ENCODE data around the gene NECAB3. TPM values are rescaled to one million over a fixed set of nuclear protein-coding genes. Genes with fewer than 3 reads are reported as not detected.

NECAB3 gene
- total RNA-seq, 2 experiments from 2014 or later: 27.3 to 36.2 TPM

DNA sequence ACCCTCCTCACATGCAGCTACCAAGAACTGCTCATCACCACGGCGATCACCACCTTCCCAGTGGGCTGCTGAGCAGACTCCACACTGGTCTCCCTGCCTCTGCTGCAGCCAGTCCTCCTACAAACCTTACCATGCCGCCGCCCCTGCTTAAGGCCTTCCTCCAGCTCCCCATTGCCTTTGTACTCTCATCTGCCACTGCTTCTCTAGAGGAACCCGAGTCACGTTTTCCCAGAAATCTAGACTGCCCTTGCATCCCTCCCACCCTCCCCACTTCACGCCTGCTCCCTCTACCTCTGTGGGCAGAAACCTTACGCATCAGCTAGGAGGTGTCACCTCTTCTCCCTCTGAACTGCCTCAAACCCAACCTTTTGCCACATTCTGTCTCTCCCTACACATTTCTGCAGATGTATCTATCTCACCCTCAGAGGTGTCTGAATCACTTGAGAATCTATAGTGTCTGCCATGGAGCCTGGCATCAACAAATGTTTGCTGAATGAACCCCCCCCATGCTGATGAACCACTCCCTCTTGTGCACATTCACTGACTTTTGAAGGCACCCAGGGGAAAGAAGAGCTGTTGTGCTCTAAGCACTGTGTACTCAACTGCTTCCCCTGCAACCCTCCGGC lies 7.6 kb upstream of the NECAB3 start:
- peaks cover 56% of the 10 kb centered on the region for H3K36me3 Mint-ChIP-seq (ENCODE audit: low read depth)

DNA sequence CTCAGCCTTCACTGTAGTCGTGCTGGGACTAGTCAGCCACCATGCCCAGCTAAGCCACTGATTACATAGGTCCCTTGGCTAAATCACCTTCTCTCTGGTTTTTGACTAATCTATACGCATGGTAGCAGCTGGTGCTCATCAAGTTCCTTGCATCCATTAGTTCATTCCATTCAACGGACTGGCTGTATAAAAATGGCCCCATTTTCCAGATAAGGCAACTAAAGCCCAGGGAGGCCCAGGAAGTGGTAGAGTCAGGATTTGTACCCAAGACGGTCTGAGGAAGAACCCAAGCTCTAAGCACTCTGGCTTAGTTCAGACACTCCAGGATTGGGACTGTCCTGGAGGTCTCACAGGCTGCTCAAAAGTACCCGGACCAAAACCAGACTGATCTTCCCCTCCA lies 7.1 kb upstream of the NECAB3 start:
- no peak for DNase-seq
- Mint-ChIP-seq H3K27ac (peak overlapping the region; percentile 90), H3K4me1 (peaks cover 76% of the 10 kb centered on the region), H3K27me3 (no peaks in the 10 kb centered on the region), H3K9me3 (no peaks in the 10 kb centered on the region), H3K36me3 (ENCODE audit: low read depth) (peaks cover 61% of the 10 kb centered on the region), H3K4me3 (peak overlapping the region; percentile 49)
- ChIA-PET CTCF (interaction anchor here (0.6 to 5.2 kb wide), 5 partner anchors 13 to 994 kb away, joined by 3 to 63 read pairs (median 4); partner anchors contain the start of genes ACTL10 and PXMP4), POLR2A (interaction anchor here (0.7 to 9.3 kb wide), 10 partner anchors 8 to 312 kb away, joined by 3 to 312 read pairs (median 8); partner anchors contain the start of genes ACTL10, C20orf144, CBFA2T2 and NECAB3)

More for the DNA sequence above, 7.6 kb upstream of the NECAB3 start:
- peak; percentile 42 for DNase-seq
- peak overlapping the region; percentile 49 for H3K4me3 Mint-ChIP-seq
- H3K27ac Mint-ChIP-seq: peak overlapping the region; percentile 90
- peaks cover 78% of the 10 kb centered on the region for H3K4me1 Mint-ChIP-seq
- ChIA-PET CTCF (interaction anchor here (0.6 to 5.2 kb wide), 5 partner anchors 13 to 993 kb away, joined by 3 to 63 read pairs (median 4); partner anchors contain the start of genes ACTL10 and PXMP4), POLR2A (interaction anchor here (0.7 to 9.3 kb wide), 10 partner anchors 7 to 312 kb away, joined by 3 to 312 read pairs (median 8); partner anchors contain the start of genes ACTL10, C20orf144, CBFA2T2 and NECAB3)
- no peaks in the 10 kb centered on the region for H3K27me3 Mint-ChIP-seq
- no peaks in the 10 kb centered on the region for H3K9me3 Mint-ChIP-seq

DNA sequence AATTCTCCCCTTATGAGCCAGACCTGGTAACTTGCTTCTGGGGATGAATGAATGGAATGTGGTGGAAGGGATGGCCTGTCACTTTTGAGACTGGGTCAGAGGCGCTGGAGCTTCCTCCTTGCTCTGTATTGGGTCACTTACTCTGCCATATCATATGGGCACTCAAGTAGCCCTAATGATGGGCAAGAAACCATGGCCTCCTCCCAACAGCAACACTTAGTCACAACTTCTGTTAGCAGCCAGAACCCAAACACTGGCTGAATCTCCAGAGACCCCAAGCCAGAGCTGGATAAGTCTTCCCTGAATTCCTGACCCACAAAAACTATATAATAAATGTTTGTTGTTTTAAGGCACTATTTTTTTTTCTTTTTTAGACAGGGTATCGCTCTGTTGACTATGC lies 6.5 kb upstream of the NECAB3 start:
- H3K27me3 Mint-ChIP-seq: no peaks in the 10 kb centered on the region
- peaks cover 80% of the 10 kb centered on the region for H3K4me1 Mint-ChIP-seq
- ChIA-PET POLR2A (interaction anchor here (0.6 to 9.3 kb wide), 12 partner anchors 8 to 330 kb away, joined by 3 to 312 read pairs (median 8); partner anchors contain the start of genes ACTL10, C20orf144, CBFA2T2 and NECAB3), CTCF (interaction anchor here (0.9 to 5.2 kb wide), 3 partner anchors 12 to 223 kb away, joined by 4 to 63 read pairs (median 7); partner anchors contain the start of genes ACTL10 and PXMP4)
- peaks cover 65% of the 10 kb centered on the region for H3K36me3 Mint-ChIP-seq (ENCODE audit: low read depth)
- no peak for DNase-seq
- no peaks in the 10 kb centered on the region for H3K9me3 Mint-ChIP-seq
- peak overlapping the region; percentile 90 for H3K27ac Mint-ChIP-seq
- no peak overlapping the region for H3K4me3 Mint-ChIP-seq

DNA sequence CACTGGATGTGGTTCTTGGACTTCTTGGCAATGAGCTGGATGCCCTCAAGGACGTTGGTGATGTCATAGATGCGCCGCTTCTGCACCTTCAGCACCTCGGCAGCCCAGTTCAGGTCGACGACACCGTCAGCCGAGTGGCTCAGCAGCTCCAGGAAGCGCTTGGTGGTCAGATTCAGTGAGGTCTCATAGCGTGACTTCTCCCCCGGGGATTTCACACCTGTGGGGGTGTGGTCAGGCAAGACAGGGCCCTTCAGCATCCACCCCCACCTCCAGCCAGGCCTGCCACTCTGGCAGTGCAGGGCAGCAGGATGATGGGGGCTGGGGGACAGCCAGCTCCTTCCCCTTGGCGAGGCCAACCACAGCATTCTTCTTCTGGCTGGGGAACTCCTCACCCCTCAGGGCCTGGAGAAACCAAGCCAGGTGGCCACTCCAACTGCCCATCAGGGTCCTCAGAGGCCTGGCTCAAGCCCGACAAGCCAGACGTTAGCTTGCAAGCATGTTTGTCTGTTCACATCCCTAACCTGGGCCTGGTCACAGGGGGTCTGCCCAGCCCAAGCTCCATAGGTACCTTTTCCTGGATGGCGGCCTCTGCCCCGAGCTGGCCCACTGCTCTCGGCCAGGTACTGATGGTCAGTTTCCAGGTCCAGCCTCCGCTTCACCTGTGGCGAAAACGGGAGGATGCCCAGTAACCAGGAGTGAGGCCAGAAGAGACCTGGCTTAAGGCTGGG lies 5.7 kb upstream of the NECAB3 start:
- Mint-ChIP-seq H3K36me3 (ENCODE audit: low read depth) (peaks cover 63% of the 10 kb centered on the region), H3K4me1 (peaks cover 81% of the 10 kb centered on the region), H3K27me3 (no peaks in the 10 kb centered on the region), H3K4me3 (no peak overlapping the region), H3K27ac (peak overlapping the region; percentile 90), H3K9me3 (no peaks in the 10 kb centered on the region)
- peak; percentile 78 for DNase-seq
- ChIA-PET POLR2A (interaction anchor here (0.6 to 9.3 kb wide), 13 partner anchors 9 to 432 kb away, joined by 3 to 312 read pairs (median 5); partner anchors contain the start of genes ACTL10, C20orf144, CBFA2T2 and EIF2S2), CTCF (interaction anchor here (0.8 to 5.2 kb wide), 6 partner anchors 8 to 236 kb away, joined by 3 to 63 read pairs (median 4); partner anchors contain the start of genes ACTL10, SNTA1 and ZNF341)

DNA sequence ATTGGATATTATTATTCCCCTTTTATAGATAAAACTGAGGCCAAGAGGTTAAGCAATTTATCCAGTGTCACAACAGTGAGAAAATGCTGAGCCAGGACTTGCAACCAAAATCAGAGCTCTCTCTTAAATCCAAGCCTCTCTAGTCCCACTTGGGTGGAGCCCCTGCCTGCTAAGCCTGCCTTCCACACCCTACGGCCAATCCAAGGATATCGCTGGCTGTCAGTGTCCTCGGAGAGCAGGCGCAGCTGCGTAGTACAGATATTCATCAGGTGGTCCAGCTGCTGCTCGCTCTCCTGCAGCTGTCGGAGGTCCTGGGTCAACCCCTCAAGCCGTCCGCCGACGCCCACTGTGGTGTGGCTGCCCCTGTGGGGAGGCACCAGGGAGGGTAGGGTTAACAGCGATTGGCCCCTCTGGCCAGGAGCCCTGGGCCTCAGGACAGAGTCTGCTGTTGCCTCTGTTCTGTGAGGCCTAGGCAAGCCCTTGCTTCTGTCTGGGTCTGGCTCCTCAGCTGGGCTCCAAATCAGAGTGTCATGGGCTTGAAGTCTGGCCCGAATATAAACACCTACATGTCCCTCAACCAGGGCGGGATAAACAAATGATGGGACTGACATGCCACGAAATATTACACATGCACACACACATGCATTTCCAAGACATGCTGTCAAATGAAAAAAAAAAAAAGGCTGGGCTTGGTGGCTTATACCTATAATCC lies 3.9 kb upstream of the NECAB3 start:
- Mint-ChIP-seq H3K4me3 (no peak overlapping the region), H3K9me3 (no peaks in the 10 kb centered on the region), H3K27me3 (no peaks in the 10 kb centered on the region), H3K36me3 (ENCODE audit: low read depth) (peaks cover 59% of the 10 kb centered on the region), H3K4me1 (peaks cover 79% of the 10 kb centered on the region), H3K27ac (peak overlapping the region; percentile 90)
- no peak for DNase-seq
- CTCF ChIA-PET: interaction anchor here (1.1 to 5.2 kb wide), 2 partner anchors 9 to 13 kb away, joined by 4 to 63 read pairs; partner anchors contain the start of gene ACTL10
- POLR2A ChIA-PET: interaction anchor here (5.1 to 9.3 kb wide), 2 partner anchors 10 to 11 kb away, joined by 58 to 312 read pairs; partner anchors contain the start of genes ACTL10, C20orf144 and NECAB3

DNA sequence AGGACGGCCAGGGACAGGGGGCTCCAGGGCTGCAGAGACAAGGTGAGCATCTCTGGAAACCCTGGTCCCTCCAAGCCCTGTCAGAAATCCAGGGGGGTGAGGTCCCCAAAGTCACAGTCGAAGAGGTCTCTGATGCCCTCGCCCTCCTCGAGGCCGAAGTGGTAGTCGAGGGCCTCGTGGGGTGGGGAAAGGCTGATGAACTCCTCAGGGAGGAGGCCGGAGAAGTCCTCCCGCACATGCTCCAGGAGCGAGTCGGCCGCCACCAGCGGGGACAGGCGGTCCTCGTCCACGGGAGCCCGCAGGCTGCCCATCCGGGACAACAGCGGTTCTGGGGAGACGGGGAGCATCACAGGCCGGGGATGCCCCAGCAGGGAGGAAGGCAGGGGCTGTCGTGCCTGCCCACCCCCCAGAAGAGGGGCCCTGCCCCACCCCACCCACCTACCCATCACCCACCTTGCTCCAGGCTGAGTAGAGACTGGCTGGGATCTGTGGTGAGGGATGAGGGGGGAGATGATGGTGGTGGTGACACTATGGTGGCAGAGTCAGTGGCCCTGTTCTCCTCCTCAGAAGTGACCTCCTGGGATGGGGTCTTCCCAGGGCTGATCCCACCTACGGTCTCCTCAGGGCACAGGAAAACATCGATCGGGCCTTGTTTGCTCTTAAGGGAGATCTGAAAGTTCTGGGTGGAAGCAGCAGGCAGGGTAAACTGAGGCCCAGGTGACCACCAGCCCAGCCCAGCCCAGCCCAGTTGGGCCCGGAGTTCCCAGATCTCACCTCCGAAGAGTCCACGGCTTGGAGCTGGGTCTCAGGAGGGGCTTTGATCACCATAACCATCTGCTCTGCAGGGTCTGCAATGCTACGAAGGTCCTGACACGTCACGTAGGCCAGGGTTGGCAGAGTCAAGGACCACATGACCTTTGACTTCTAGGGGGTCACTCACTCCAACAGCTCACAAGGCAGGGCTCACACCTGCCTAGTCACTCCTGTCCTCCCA lies 2.7 kb upstream of the NECAB3 start:
- H3K27ac Mint-ChIP-seq: no peak overlapping the region
- peaks cover 54% of the 10 kb centered on the region for H3K36me3 Mint-ChIP-seq (ENCODE audit: low read depth)
- H3K4me1 Mint-ChIP-seq: peaks cover 79% of the 10 kb centered on the region
- H3K9me3 Mint-ChIP-seq: no peaks in the 10 kb centered on the region
- ChIA-PET CTCF (interaction anchor here (5.2 kb wide), 1 partner anchor 8 kb away, joined by 63 read pairs; the partner anchor contains the start of gene ACTL10), POLR2A (interaction anchor here (2.0 to 16.8 kb wide), 5 partner anchors 4 to 13 kb away, joined by 10 to 312 read pairs (median 58); partner anchors contain the start of genes ACTL10, C20orf144 and NECAB3)
- no peak overlapping the region for H3K4me3 Mint-ChIP-seq
- H3K27me3 Mint-ChIP-seq: no peaks in the 10 kb centered on the region
- no peak for DNase-seq

DNA sequence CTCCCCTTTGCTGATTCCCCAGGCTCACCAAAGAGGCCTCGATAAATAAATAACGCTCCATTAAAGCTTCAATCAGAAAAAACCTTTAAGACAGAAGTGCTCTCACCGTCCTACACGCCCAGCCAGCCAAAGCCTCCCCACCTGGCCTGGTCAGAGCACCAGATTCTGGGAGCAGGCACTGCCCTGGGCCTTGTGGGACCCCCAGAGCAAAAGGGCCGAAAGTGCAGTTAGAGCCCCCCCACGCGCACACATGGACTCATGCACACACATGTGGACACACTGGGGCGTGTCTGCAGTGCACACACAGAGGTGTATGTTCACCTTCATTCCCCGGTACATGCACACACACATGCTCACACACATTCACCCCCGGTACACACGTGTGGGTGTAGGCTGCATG lies 1.9 kb upstream of the NECAB3 start:
- Mint-ChIP-seq H3K4me3 (peak overlapping the region; percentile 3), H3K4me1 (peaks cover 73% of the 10 kb centered on the region), H3K27ac (no peak overlapping the region), H3K27me3 (no peaks in the 10 kb centered on the region), H3K36me3 (ENCODE audit: low read depth) (peaks cover 49% of the 10 kb centered on the region), H3K9me3 (no peaks in the 10 kb centered on the region)
- CTCF ChIA-PET: interaction anchor here (1.1 kb wide), 1 partner anchor 121 kb away, joined by 4 read pairs; no protein-coding TSS in a partner anchor
- DNase-seq: no peak
- POLR2A ChIA-PET: interaction anchor here (0.7 to 16.8 kb wide), 4 partner anchors 5 to 12 kb away, joined by 4 to 312 read pairs (median 14); partner anchors contain the start of genes ACTL10 and C20orf144

DNA sequence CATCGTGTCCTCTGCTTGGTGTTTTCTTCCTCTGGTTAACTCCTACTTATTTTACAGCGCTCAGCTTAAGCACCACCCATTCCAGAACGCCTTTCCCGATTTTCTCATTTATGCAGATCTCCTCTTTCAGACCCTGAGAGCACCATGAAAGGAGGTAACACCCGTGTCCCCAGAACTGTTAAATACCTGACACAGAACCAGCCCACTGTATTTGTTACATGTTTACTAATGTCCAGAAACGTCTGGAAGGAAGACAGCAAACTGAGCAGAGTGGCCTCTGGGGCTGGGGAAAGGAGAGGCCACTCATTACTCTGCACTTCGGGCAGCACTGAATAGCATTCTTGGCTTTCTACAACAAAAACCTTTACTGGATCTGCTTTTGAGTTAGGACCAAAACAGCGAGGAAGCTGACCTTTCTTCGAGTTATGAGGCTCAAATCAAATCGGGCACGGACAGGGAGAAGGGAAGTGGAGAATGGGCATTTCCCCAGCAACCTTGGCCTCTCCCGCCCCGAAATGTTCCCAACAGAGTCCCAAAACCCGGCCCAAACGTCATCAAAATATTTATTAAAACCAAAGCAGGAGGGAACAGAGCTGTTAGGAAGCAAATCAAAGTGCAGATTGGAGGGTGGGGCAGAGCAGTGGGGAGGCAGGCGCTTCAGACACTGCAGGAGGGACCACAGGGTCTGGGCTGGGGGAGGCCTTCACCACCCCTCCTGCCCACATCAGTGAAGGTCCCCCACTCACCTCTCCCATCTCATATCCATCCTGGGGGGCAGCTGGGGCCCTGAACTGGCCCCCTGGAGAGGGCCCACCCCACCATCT lies 1.1 kb upstream of the NECAB3 start:
- H3K36me3 Mint-ChIP-seq (ENCODE audit: low read depth): peaks cover 44% of the 10 kb centered on the region
- H3K9me3 Mint-ChIP-seq: no peaks in the 10 kb centered on the region
- ChIA-PET CTCF (interaction anchor here (1.1 to 1.2 kb wide), 3 partner anchors 10 to 121 kb away, joined by 3 to 4 read pairs (median 3); no protein-coding TSS in a partner anchor), POLR2A (interaction anchor here (0.7 to 16.8 kb wide), 5 partner anchors 6 to 45 kb away, joined by 3 to 312 read pairs (median 10); partner anchors contain the start of genes ACTL10, C20orf144 and PXMP4)
- no peaks in the 10 kb centered on the region for H3K27me3 Mint-ChIP-seq
- peak overlapping the region; percentile 7 for H3K27ac Mint-ChIP-seq
- H3K4me1 Mint-ChIP-seq: peaks cover 66% of the 10 kb centered on the region
- peak overlapping the region; percentile 66 for H3K4me3 Mint-ChIP-seq
- no peak for DNase-seq

DNA sequence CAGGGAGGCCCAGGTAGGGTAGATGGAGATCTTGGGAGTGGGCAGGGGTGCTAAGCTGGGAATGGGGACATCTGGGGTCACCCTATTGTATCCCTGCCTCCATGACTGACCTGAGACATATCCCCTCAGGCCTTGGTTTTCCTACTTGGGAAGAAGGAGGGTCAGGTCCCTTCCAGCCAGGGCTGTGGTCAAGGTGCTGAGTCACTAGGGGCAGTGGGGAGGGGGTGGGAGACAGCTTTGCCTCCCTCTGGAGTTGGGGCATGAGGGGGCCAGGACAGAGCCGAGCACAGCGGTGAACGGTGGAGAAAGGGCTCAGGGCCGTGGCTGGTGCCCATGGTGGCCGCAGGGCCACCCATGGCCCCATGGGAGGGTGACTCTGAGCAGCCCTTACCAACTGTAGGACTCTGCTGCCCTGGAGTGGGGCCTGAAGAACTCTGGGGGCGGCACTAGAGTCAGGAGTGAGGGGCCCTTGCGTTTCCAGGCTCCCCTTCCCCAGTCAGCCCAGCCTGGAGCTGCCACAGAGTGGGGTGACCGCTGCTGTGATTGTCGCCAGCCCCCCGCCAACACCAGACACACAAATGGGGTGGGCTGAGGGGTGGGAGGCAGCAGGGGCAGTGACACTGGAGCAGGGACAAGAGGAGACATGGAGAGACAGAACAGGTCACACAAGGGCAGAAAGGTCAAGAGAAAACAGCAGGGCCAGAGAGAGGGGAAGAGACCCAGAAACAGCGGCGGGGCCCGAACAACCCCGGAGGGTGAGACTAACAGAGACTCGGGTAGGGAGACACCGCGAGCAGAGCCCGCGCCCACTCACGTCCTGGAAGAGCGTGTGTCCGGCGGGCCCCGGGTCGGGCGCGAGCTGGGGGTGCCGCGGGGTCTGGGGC lies 576 bp downstream of the NECAB3 start:
- POLR2A ChIA-PET: interaction anchor here (1.2 to 16.8 kb wide), 3 partner anchors 8 to 47 kb away, joined by 3 to 312 read pairs (median 5); partner anchors contain the start of gene PXMP4
- DNase-seq: no peak
- CTCF ChIA-PET: interaction anchor here (1.1 kb wide), 1 partner anchor 11 kb away, joined by 3 read pairs; no protein-coding TSS in a partner anchor
- H3K27me3 Mint-ChIP-seq: no peaks in the 10 kb centered on the region
- H3K27ac Mint-ChIP-seq: peak overlapping the region; percentile 37
- peaks cover 55% of the 10 kb centered on the region for H3K4me1 Mint-ChIP-seq
- H3K4me3 Mint-ChIP-seq: peak overlapping the region; percentile 83
- H3K36me3 Mint-ChIP-seq (ENCODE audit: low read depth): peaks cover 34% of the 10 kb centered on the region
- H3K9me3 Mint-ChIP-seq: no peaks in the 10 kb centered on the region

DNA sequence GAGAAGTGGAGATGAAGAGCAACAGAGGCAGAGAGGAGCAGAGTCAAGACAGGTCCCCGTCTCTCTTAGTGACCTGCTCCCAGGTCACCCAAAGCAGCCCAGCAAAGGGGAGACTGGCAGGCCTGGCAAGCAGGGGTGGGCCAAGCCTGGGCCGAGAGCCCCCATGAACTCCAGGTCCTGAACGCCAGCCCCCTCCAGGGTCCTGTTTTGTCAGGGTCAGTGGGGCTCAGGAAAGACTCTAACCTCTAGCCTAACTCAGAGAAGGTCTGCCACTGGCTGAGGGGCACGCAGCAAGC lies 1.2 kb downstream of the NECAB3 start:
- Mint-ChIP-seq H3K27me3 (no peaks in the 10 kb centered on the region), H3K27ac (peak overlapping the region; percentile 70), H3K4me3 (peak overlapping the region; percentile 83), H3K4me1 (peaks cover 55% of the 10 kb centered on the region), H3K9me3 (no peaks in the 10 kb centered on the region), H3K36me3 (ENCODE audit: low read depth) (peaks cover 33% of the 10 kb centered on the region)
- CTCF ChIA-PET: no interaction called here
- DNase-seq: no peak
- POLR2A ChIA-PET: interaction anchor here (1.2 to 16.8 kb wide), 2 partner anchors 8 to 16 kb away, joined by 5 to 312 read pairs; no protein-coding TSS in a partner anchor
